ENCODE results near the gene NFKBIB.

GRCh38 chr19:38942471-38943181 lies 42.9 kb downstream of the NFKBIB start:
- TF ChIP-seq CTCF (IDR thresholded peaks at IDR 0.05), result no peak
- TF ChIP-seq YY1 (IDR thresholded peaks at IDR 0.05; ENCODE audit: low read depth), result no peak
- TF ChIP-seq MAX (IDR thresholded peaks at IDR 0.05; ENCODE audit: low read depth), result no peak
- TF ChIP-seq POLR2AphosphoS5 (IDR thresholded peaks at IDR 0.05; ENCODE audit: low read depth, low read length), result no peak
- TF ChIP-seq MEF2A (IDR thresholded peaks at IDR 0.05; ENCODE audit: borderline replicate concordance, low read depth), result no peak
